Measurements from ENCODE around the gene ANKH.

Gene ANKH

GRCh38 chr5:14676320-14676719 lies 195.3 kb downstream of the ANKH start:
- DNase-seq (ENCODE audit: low read depth) = peak; percentile 84
- H3K4me3 ChIP-seq (ENCODE audit: low read length) = no peak overlapping the region
- TF ChIP-seq CTCF (IDR thresholded peaks at IDR 0.05; ENCODE audit: insufficient read depth, low read depth, low read length, missing control alignments) = no peak

- H3K4me3 ChIP-seq (ENCODE audit: low read length) = no peak overlapping the region
- TF ChIP-seq CTCF (IDR thresholded peaks at IDR 0.05; ENCODE audit: insufficient read depth, low read depth, low read length, missing control alignments) = no peak
- DNase-seq (ENCODE audit: low read depth) = no peak
These were observed 195.7 kb downstream of the ANKH start for GRCh38 chr5:14675865-14676300.

- peak; percentile 18 for DNase-seq (ENCODE audit: low read depth)
- no peak for TF ChIP-seq CTCF (IDR thresholded peaks at IDR 0.05; ENCODE audit: insufficient read depth, low read depth, low read length, missing control alignments)
- no peak overlapping the region for H3K4me3 ChIP-seq (ENCODE audit: low read length)
These were observed 196.4 kb downstream of the ANKH start for GRCh38 chr5:14674983-14675854.

GRCh38 chr5:14673443-14673842 lies 198.1 kb downstream of the ANKH start:
- H3K4me3 ChIP-seq (ENCODE audit: low read length) = no peak overlapping the region
- no peak for DNase-seq (ENCODE audit: low read depth)
- no peak for TF ChIP-seq CTCF (IDR thresholded peaks at IDR 0.05; ENCODE audit: insufficient read depth, low read depth, low read length, missing control alignments)

- H3K4me3 ChIP-seq (ENCODE audit: low read length) = no peak overlapping the region
- no peak for DNase-seq (ENCODE audit: low read depth)
- TF ChIP-seq CTCF (IDR thresholded peaks at IDR 0.05; ENCODE audit: insufficient read depth, low read depth, low read length, missing control alignments) = no peak
These were observed 198.8 kb downstream of the ANKH start for GRCh38 chr5:14672484-14673394.

- DNase-seq (ENCODE audit: low read depth) = no peak
- H3K4me3 ChIP-seq (ENCODE audit: low read length) = no peak overlapping the region
- no peak for TF ChIP-seq CTCF (IDR thresholded peaks at IDR 0.05; ENCODE audit: insufficient read depth, low read depth, low read length, missing control alignments)
These were observed 199.5 kb downstream of the ANKH start for GRCh38 chr5:14672082-14672481.
